ENCODE data around the gene POLR1D.
A peak's percentile ranks its signal among the peaks of the same experiment; 100 is the strongest.

POLR1D gene, protein sequence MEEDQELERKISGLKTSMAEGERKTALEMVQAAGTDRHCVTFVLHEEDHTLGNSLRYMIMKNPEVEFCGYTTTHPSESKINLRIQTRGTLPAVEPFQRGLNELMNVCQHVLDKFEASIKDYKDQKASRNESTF

GRCh38 chr13:27621366-27622101 is at the start of gene POLR1D:
TSS of gene POLR1D (plus strand) at chr13:27621892. CDS start at chr13:27621984, 92 bp downstream.
- DNase-seq = peak; percentile 97

- no peak for DNase-seq
Measured at GRCh38 chr13:27572234-27572901, 49.3 kb upstream of the POLR1D start.

- peak; percentile 9 for DNase-seq
Measured at GRCh38 chr13:27573265-27573664, 48.4 kb upstream of the POLR1D start.

- DNase-seq = no peak
Measured at GRCh38 chr13:27574661-27575060, 47.0 kb upstream of the POLR1D start.

DNA sequence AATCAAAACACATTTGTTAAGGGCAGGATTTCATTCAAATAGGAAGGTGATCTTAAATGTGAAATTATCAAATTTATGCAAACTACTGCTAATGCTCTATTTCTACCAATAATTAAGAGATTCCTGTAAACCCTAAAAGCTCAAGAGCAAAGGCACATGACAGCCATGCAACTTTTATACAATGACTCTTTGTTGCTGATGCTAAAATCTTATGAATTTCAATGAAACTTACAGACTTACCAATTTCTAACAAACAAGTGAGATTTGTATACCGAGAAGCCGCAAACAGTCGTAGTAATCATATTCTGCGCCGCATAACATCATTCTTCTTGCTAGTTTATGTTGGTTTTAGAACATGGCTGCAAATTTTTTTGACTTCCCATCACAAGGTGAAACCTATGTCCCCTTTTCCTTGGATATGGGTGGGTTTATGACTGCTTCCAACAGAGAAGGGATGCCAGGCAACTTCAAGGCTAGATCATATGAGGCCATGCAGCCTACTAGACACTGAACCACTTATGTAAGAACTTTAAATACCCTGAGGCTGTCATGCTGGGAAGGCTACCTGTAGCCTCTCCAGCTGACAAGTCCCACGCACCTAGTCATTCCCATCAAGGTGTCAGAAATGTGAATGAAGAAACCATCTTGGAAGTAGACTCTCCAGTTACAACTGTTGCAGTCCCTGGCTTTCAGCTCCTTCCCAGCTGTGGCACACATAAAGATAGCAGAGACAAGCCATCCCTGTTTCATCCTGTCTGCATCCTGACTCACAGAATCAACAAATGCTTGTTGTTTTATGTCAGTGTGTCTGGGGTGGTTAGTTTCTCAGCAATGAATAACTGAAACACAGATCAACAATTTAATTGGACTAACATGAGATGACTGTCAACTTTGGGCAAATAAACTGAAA is 43.3 kb upstream of the POLR1D start:
- peak; percentile 74 for DNase-seq

- DNase-seq = peak; percentile 42
Measured at GRCh38 chr13:27583645-27584044, 38.0 kb upstream of the POLR1D start.

DNA sequence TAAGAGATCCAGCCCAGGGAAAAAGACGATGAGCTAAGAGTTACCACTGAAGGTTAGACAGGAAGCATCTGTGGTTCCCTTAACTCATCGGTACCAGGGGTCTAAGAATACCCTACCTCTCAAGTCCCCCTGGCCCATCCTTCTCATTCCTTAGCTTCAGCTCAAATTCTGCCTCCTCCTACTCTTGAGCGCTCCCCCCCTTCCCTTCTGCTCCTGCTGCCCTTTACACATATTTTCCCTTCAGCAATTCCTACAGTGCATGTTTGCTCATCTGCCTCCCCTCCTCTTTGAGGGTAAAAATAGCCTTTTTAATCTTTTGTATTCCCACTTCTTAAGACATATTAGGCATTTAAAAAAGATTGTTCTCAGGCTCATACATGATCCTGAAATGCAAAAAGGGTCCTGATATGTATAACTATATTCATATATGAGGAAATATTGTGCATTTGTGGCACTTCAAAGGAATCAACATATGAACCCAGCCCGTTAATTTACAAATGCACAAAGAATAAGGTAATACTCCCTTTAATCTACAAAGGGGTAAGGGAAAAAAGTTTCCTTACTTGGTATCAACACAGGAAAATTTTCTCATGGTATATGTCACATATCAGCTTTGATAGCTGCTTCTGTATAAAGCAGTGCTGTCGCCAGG is 34.5 kb upstream of the POLR1D start:
- DNase-seq = no peak

DNA sequence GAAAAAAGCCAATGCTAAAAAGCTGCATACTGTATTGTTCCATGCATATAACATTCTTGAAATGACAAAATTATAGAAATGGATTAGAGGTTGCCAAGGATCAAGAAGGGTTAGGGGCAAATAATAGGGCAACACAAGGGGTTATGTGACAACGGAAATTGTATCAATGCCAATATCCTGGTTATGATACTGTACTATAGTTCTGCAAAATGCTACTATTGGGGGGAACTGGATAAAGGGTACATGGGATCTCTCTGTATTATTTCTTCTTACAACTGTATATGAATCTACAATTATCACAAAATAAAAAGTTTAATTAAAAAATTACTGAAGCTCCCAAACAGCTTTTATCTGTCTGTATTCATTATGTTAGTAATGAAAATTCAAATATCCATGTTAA is 33.3 kb upstream of the POLR1D start:
- DNase-seq = no peak

GRCh38 chr13:27592865-27593264 is 28.8 kb upstream of the POLR1D start:
- DNase-seq = no peak

- DNase-seq = no peak
Measured at GRCh38 chr13:27593267-27593666, 28.4 kb upstream of the POLR1D start.

DNA sequence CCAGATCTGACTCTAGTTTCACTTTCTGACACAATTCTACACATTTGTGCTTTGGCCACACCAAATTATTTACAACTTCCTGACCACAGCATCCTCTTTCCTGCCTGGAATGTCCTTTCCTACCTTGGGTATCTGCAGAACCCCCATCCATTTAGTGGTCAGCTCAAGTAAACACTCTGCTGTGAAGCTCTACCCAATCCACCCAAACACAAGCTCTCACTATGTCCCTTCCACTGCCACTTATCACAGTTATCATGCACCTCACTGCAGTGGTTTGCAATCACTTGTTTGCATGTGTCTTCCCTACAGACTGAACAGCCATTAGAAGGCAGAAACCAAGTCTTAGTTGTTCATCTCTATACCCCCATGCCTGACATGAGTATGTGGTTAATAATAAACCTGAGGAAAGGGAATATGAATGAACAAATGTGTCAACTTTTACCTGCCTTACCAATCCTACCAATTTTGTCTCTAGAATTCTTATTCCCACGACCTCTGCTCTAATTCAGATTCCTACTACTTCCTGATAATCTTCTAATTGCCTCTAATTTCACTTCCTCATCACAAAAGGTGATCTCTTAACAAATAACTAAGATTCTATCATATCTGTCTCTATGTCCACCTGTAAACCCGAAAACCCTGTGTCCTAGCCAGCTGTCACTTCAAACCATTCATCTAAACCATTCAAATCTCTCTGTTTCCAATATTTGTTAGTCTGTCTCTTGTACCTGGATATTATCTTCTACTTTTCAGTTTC is 26.5 kb upstream of the POLR1D start:
- no peak for DNase-seq

DNA sequence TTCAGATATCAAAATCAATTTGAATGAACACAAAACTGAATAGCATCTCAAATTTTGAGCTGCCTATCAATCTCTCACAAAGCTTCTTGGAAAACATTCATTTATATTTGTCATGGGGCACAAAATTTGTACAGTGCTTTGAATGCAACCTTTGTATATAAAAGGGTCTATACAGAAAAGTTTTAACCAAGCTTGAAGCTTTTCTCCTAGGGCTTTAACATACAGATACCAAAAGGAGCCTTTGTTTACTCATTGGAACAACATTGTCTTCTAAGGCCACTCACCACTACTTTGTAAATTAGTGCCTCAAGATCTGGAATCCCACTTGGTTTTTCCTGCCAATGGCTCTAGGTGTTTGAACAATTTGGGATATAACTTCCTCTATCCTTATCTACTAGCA is 22.6 kb upstream of the POLR1D start:
- no peak for DNase-seq

DNA sequence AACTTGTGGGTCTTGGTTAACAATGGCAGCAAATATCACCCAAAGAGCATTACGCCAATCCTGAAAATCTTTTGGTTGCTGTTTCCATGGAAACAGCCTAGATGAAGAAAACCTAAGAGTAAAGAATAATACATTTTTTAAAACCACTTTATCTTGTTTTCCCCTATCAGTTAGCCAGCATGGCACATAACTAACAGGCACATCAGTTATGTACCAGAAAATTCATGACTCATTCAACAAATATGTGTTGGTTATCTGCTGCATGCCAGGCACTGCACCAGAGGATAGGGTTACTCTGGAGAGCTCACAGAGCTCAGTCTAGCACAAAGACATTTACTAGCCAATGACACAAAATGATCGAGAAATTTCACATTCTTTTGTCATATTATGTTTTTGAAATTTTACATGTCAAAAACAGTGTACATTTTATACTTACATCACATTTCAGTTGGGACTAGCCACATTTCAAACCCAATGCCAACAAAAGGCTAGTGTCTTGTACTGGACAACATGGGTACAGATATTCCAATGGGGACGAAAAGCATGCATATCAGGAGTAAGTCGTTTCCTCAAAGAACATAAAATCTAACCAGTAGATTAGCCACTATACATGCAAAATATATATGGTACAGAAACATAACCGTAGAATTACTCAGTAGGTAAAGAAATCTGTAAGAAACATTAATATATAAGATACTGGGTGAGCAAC is 21.7 kb upstream of the POLR1D start:
- peak; percentile 70 for DNase-seq

- DNase-seq = no peak
Measured at GRCh38 chr13:27600711-27601110, 21.0 kb upstream of the POLR1D start.

- DNase-seq = no peak
Measured at GRCh38 chr13:27601208-27601607, 20.5 kb upstream of the POLR1D start.

GRCh38 chr13:27601803-27602202 is 19.9 kb upstream of the POLR1D start:
- no peak for DNase-seq

- no peak for DNase-seq
Measured at GRCh38 chr13:27605099-27605498, 16.6 kb upstream of the POLR1D start.

- no peak for DNase-seq
Measured at GRCh38 chr13:27605610-27606200, 16.0 kb upstream of the POLR1D start.

DNA sequence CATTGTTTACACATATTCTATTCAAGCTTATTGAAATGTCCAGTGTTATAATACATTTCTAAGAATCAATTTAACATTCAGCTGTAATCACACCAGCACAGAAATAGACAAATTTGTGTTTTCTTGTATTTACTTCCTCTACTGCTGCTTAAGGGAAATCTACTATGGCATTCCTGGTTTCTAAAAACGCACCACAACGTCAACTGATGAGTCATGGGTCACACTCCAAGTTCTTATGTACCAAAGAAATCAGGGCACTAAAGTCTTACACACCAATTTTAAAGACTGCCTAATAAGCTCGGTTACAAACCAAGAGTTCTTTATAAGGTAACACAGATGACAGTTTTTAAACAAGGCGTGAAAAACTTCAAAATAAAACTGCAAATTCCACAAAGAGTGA is 14.6 kb upstream of the POLR1D start:
- peak; percentile 72 for DNase-seq

- DNase-seq = no peak
Measured at GRCh38 chr13:27613628-27614027, 8.1 kb upstream of the POLR1D start.

DNA sequence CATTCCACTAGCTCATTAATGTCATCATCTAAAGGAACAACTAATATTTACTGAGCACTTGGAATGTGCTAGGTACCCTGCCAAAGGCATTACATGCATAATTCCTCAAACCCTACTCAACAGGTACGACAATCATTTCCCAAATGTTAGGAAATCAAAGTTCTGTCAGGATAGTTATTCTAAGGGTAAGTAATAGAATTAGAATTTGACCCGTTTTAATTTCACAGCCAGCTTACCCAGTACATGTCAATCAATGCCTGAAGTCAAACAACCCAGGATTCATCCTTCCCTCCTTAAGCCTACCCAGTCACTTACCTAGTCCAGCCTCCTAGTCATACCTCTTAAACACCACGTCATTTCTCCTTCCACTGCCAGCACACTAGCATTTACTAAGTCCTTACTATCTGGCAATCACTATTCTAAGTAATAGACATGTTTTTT is 3.8 kb upstream of the POLR1D start:
- peak; percentile 13 for DNase-seq
